Thyroid gland (tissue), 4 donors: ENCODE measurements around the gene CCL4.

Experiments used
- POLR2A ChIP-seq, 2 donors: fragments of 450-650 bp; IDR thresholded peaks; one replicate each; pipeline ENCODE4 v1.6.1; 2017; ENCODE audit warnings: antibody characterized with exemption in 2 of 2, mild to moderate bottlenecking in 2 of 2, moderate library complexity in 1 of 2
- TF ChIP-seq, protein P1 (sequence below), 6 experiments: fragments of 200-600 bp in 3 of 6; fragments of 450-650 bp in 3 of 6; sonication (generic) in 3 of 6; IDR thresholded peaks; one replicate each; pipeline ENCODE4 v1.5.1; 2016 to 2019; ENCODE audit warnings: antibody characterized with exemption in 6 of 6, mild to moderate bottlenecking in 2 of 6, inconsistent platforms in 1 of 6, moderate library complexity in 1 of 6

- TF ChIP-seq, protein P1, sequence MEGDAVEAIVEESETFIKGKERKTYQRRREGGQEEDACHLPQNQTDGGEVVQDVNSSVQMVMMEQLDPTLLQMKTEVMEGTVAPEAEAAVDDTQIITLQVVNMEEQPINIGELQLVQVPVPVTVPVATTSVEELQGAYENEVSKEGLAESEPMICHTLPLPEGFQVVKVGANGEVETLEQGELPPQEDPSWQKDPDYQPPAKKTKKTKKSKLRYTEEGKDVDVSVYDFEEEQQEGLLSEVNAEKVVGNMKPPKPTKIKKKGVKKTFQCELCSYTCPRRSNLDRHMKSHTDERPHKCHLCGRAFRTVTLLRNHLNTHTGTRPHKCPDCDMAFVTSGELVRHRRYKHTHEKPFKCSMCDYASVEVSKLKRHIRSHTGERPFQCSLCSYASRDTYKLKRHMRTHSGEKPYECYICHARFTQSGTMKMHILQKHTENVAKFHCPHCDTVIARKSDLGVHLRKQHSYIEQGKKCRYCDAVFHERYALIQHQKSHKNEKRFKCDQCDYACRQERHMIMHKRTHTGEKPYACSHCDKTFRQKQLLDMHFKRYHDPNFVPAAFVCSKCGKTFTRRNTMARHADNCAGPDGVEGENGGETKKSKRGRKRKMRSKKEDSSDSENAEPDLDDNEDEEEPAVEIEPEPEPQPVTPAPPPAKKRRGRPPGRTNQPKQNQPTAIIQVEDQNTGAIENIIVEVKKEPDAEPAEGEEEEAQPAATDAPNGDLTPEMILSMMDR (IDR thresholded peaks at IDR 0.05), result no peak
- TF ChIP-seq POLR2A (IDR thresholded peaks at IDR 0.05), result no peak
Measured at GRCh38 chr17:36088670-36089338, 14.8 kb upstream of the CCL4 start.
